Measurements from ENCODE around the gene KERA.

- TF ChIP-seq POLR2AphosphoS5 (IDR thresholded peaks at IDR 0.05): no peak
- no peak for TF ChIP-seq CTCF (IDR thresholded peaks at IDR 0.05)
- TF ChIP-seq POLR2A (IDR thresholded peaks at IDR 0.05): no peak
- no peak for TF ChIP-seq EP300 (IDR thresholded peaks at IDR 0.05; ENCODE audit: low read depth)
Measured at GRCh38 chr12:91023326-91024004, 34.4 kb downstream of the KERA start.
